Activated naive CD4-positive, alpha-beta T cell treated with anti-CD3 and anti-CD28 coated beads, Interleukin-2, amount 10 ng/mL, durations not matched to agents 7 days and 5 days (primary cell): ENCODE data around the gene REV3L.

Experiments used
- CTCF ChIA-PET: fragments of 350-600 bp; sonication (Branson Sonifier 250); formaldehyde crosslinking; loops from one replicate; lab custom pipeline; 2021; ENCODE audit warnings: antibody characterized with exemption; lab: Charles Lee
- DNase-seq: peaks from one replicate; pipeline ENCODE4 v3.0.0-alpha.2; 2020
- H3K27ac Mint-ChIP-seq: one replicate; pipeline ENCODE4 v1.8.0; 2021; ENCODE audit warnings: mild to moderate bottlenecking, moderate library complexity, mixed read lengths
- H3K27me3 Mint-ChIP-seq: one replicate; pipeline ENCODE4 v1.8.0; 2021; ENCODE audit warnings: mild to moderate bottlenecking, mixed read lengths
- H3K36me3 Mint-ChIP-seq: one replicate; pipeline ENCODE4 v1.8.0; 2021; ENCODE audit warnings: mixed read lengths
- H3K4me1 Mint-ChIP-seq: one replicate; pipeline ENCODE4 v1.8.0; 2021; ENCODE audit warnings: mixed read lengths
- H3K4me3 Mint-ChIP-seq: one replicate; pipeline ENCODE4 v1.8.0; 2021; ENCODE audit warnings: mild to moderate bottlenecking, moderate library complexity, mixed read lengths
- H3K9me3 Mint-ChIP-seq: one replicate; pipeline ENCODE4 v1.8.0; 2021; ENCODE audit warnings: mixed read lengths

REV3L gene

GRCh38 chr6:111416529-111416928 is 66.5 kb downstream of the REV3L start:
- H3K9me3 Mint-ChIP-seq = no peaks in the 10 kb centered on the region

GRCh38 chr6:111414373-111414772 is 68.6 kb downstream of the REV3L start:
- no peaks in the 10 kb centered on the region for H3K27me3 Mint-ChIP-seq
- CTCF ChIA-PET = no interaction called here
- DNase-seq = no peak
- no peaks in the 10 kb centered on the region for H3K4me1 Mint-ChIP-seq
- H3K27ac Mint-ChIP-seq = no peak overlapping the region
- H3K9me3 Mint-ChIP-seq = no peaks in the 10 kb centered on the region
- H3K4me3 Mint-ChIP-seq = no peak overlapping the region
- peaks cover 13% of the 10 kb centered on the region for H3K36me3 Mint-ChIP-seq

More at GRCh38 chr6:111416529-111416928, 66.5 kb downstream of the REV3L start:
- no peak overlapping the region for H3K27ac Mint-ChIP-seq
- H3K4me3 Mint-ChIP-seq = no peak overlapping the region
- H3K4me1 Mint-ChIP-seq = no peaks in the 10 kb centered on the region
- CTCF ChIA-PET = no interaction called here
- H3K36me3 Mint-ChIP-seq = peaks cover 6% of the 10 kb centered on the region
- DNase-seq = no peak
- no peaks in the 10 kb centered on the region for H3K27me3 Mint-ChIP-seq

GRCh38 chr6:111411978-111412566 is 70.9 kb downstream of the REV3L start:
- H3K36me3 Mint-ChIP-seq = peaks cover 21% of the 10 kb centered on the region
- H3K27ac Mint-ChIP-seq = no peak overlapping the region
- H3K4me3 Mint-ChIP-seq = no peak overlapping the region
- CTCF ChIA-PET = interaction anchor here (1.2 kb wide), 1 partner anchor 49 kb away, joined by 3 read pairs; no protein-coding TSS in a partner anchor
- H3K9me3 Mint-ChIP-seq = no peaks in the 10 kb centered on the region
- no peaks in the 10 kb centered on the region for H3K4me1 Mint-ChIP-seq
- DNase-seq = no peak
- H3K27me3 Mint-ChIP-seq = no peaks in the 10 kb centered on the region

- CTCF ChIA-PET = interaction anchor here (0.6 to 1.2 kb wide), 2 partner anchors 48 to 84 kb away, joined by 3 read pairs; no protein-coding TSS in a partner anchor
- Mint-ChIP-seq H3K4me1 (peaks cover 5% of the 10 kb centered on the region), H3K9me3 (no peaks in the 10 kb centered on the region), H3K36me3 (peaks cover 28% of the 10 kb centered on the region), H3K4me3 (no peak overlapping the region), H3K27ac (no peak overlapping the region), H3K27me3 (no peaks in the 10 kb centered on the region)
- DNase-seq = no peak
These were observed 72.0 kb downstream of the REV3L start for GRCh38 chr6:111411046-111411445.

- CTCF ChIA-PET = interaction anchor here (0.6 kb wide), 1 partner anchor 83 kb away, joined by 3 read pairs; no protein-coding TSS in a partner anchor
These were observed 72.6 kb downstream of the REV3L start for GRCh38 chr6:111410371-111410770.

GRCh38 chr6:111409430-111409829 is 73.6 kb downstream of the REV3L start:
- no peak for DNase-seq
- no peaks in the 10 kb centered on the region for H3K9me3 Mint-ChIP-seq
- H3K27me3 Mint-ChIP-seq = no peaks in the 10 kb centered on the region
- H3K4me3 Mint-ChIP-seq = no peak overlapping the region
- H3K36me3 Mint-ChIP-seq = peaks cover 30% of the 10 kb centered on the region
- CTCF ChIA-PET = no interaction called here
- no peak overlapping the region for H3K27ac Mint-ChIP-seq
- H3K4me1 Mint-ChIP-seq = peaks cover 7% of the 10 kb centered on the region

More at GRCh38 chr6:111410371-111410770, 72.6 kb downstream of the REV3L start:
- Mint-ChIP-seq H3K4me1 (peaks cover 7% of the 10 kb centered on the region), H3K9me3 (no peaks in the 10 kb centered on the region), H3K27me3 (no peaks in the 10 kb centered on the region), H3K36me3 (peaks cover 28% of the 10 kb centered on the region), H3K27ac (no peak overlapping the region), H3K4me3 (no peak overlapping the region)
- no peak for DNase-seq

GRCh38 chr6:111407686-111408085 is 75.3 kb downstream of the REV3L start:
- CTCF ChIA-PET = no interaction called here

GRCh38 chr6:111406200-111406721 is 76.8 kb downstream of the REV3L start:
- no peak for DNase-seq
- CTCF ChIA-PET = interaction anchor here (1.0 kb wide), 1 partner anchor 72 kb away, joined by 3 read pairs; no protein-coding TSS in a partner anchor
- Mint-ChIP-seq H3K4me3 (no peak overlapping the region), H3K9me3 (no peaks in the 10 kb centered on the region), H3K36me3 (peaks cover 39% of the 10 kb centered on the region), H3K4me1 (peaks cover 7% of the 10 kb centered on the region), H3K27me3 (no peaks in the 10 kb centered on the region), H3K27ac (no peak overlapping the region)

More at GRCh38 chr6:111407686-111408085, 75.3 kb downstream of the REV3L start:
- no peaks in the 10 kb centered on the region for H3K27me3 Mint-ChIP-seq
- no peak overlapping the region for H3K4me3 Mint-ChIP-seq
- no peak overlapping the region for H3K27ac Mint-ChIP-seq
- DNase-seq = no peak
- peaks cover 43% of the 10 kb centered on the region for H3K36me3 Mint-ChIP-seq
- no peaks in the 10 kb centered on the region for H3K9me3 Mint-ChIP-seq
- H3K4me1 Mint-ChIP-seq = peaks cover 7% of the 10 kb centered on the region

DNA sequence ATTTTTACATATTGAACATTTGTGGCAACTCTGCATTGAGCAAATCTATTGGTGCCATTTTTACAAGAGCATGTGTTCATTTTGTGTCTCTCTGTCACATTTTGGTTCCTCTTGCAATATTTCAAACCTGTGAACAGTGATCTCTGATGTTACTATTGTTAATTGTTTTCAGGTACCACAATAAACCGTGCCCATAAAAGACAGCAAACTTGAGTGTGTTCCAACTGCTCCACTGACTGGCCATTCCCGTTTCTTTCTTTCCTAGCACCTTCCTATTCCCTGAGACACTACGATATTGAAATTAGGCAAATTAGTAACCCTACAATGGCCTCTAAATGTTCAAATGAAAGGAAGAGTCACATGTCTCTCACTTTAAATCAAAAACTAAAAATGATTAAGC is 79.6 kb downstream of the REV3L start:
- Mint-ChIP-seq H3K4me3 (no peak overlapping the region), H3K36me3 (peaks cover 39% of the 10 kb centered on the region), H3K27ac (no peak overlapping the region), H3K27me3 (no peaks in the 10 kb centered on the region), H3K9me3 (no peaks in the 10 kb centered on the region), H3K4me1 (peaks cover 7% of the 10 kb centered on the region)
- CTCF ChIA-PET = no interaction called here
- no peak for DNase-seq

DNA sequence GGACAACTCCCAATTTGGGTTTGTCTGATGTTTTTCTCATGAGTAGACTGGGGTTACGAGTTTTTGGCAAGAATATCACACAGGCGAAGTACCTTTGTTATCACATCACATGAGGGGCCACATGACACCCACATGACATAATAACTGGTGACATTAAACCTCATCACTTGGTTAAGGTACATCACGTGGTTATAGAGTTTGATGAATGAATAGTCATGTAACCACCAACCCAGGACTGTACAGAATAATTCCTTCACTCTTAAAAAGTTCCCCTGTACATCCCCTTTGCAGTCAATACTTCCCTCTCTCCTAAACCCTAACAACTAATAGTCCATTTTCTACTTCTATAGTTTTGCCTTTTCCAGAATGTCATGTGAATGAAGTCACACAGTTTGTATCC is 83.4 kb downstream of the REV3L start:
- no peak overlapping the region for H3K27ac Mint-ChIP-seq
- no peaks in the 10 kb centered on the region for H3K27me3 Mint-ChIP-seq
- no peak for DNase-seq
- peaks cover 46% of the 10 kb centered on the region for H3K36me3 Mint-ChIP-seq
- H3K9me3 Mint-ChIP-seq = no peaks in the 10 kb centered on the region
- CTCF ChIA-PET = no interaction called here
- H3K4me1 Mint-ChIP-seq = no peaks in the 10 kb centered on the region
- H3K4me3 Mint-ChIP-seq = no peak overlapping the region

GRCh38 chr6:111388681-111389080 is 94.3 kb downstream of the REV3L start:
- Mint-ChIP-seq H3K27ac (no peak overlapping the region), H3K27me3 (no peaks in the 10 kb centered on the region), H3K9me3 (no peaks in the 10 kb centered on the region), H3K36me3 (peaks cover 36% of the 10 kb centered on the region), H3K4me3 (no peak overlapping the region), H3K4me1 (no peaks in the 10 kb centered on the region)
- CTCF ChIA-PET = no interaction called here
- DNase-seq = no peak

DNA sequence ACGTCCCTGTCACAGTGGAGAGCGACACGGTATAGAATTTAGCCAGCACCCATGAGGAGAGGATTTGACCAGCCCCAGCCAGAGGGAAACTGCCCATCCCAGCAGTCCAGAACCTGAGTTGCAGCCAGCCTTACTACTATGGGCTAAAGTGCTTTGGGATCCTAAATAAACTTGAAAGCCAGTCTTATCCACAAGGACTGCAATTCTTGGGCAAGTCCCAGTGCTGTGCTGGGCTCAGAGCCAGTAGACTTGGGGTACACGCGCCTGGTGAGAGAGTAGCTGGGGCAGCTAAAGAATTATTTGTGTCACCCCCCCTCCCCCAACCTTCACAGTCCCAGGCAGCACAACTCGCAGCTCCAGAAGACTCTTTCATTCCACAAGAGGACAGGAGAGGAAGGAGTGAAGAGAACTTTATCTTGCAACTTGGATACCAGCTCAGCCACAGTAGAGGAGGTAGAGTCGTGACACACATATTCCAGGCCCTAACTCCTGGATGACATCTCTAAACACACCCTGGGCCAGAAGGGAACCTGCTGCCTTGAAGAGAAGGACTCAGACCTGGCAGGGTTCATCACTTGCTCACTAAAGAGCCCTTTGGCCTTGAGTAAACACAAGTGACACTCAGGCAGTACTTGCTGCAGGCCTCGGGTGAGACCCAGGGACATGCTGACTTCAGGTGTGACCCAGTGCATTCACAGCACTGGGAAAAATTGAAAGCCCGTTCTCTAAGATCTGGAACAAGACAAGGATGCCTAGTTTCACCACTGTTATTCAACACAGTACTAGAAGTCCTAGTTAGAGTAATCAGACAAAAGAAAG is 100.3 kb downstream of the REV3L start:
- Mint-ChIP-seq H3K4me3 (no peak overlapping the region), H3K27ac (no peak overlapping the region), H3K36me3 (peaks cover 30% of the 10 kb centered on the region), H3K27me3 (no peaks in the 10 kb centered on the region), H3K4me1 (no peaks in the 10 kb centered on the region), H3K9me3 (no peaks in the 10 kb centered on the region)
- CTCF ChIA-PET = no interaction called here
- DNase-seq = no peak

GRCh38 chr6:111381728-111382127 is 101.3 kb downstream of the REV3L start:
- no peaks in the 10 kb centered on the region for H3K27me3 Mint-ChIP-seq

GRCh38 chr6:111381123-111381522 is 101.9 kb downstream of the REV3L start:
- no peaks in the 10 kb centered on the region for H3K4me1 Mint-ChIP-seq
- no peaks in the 10 kb centered on the region for H3K27me3 Mint-ChIP-seq
- DNase-seq = no peak
- peaks cover 26% of the 10 kb centered on the region for H3K36me3 Mint-ChIP-seq
- H3K4me3 Mint-ChIP-seq = no peak overlapping the region
- CTCF ChIA-PET = no interaction called here
- H3K9me3 Mint-ChIP-seq = no peaks in the 10 kb centered on the region
- no peak overlapping the region for H3K27ac Mint-ChIP-seq

More at GRCh38 chr6:111381728-111382127, 101.3 kb downstream of the REV3L start:
- no peaks in the 10 kb centered on the region for H3K4me1 Mint-ChIP-seq
- CTCF ChIA-PET = no interaction called here
- H3K4me3 Mint-ChIP-seq = no peak overlapping the region
- DNase-seq = no peak
- no peak overlapping the region for H3K27ac Mint-ChIP-seq
- H3K9me3 Mint-ChIP-seq = no peaks in the 10 kb centered on the region
- peaks cover 24% of the 10 kb centered on the region for H3K36me3 Mint-ChIP-seq
